ENCODE data around the gene PLAAT3.
"Not testable (repeated sequence)": the region's sequence is repeated elsewhere in the genome, so short reads cannot be mapped to it uniquely, and the experiment has no call there.

PLAAT3 gene

GRCh38 chr11:63535734-63536133 lies 78.5 kb downstream of the PLAAT3 start:
- no peak for DNase-seq

DNA sequence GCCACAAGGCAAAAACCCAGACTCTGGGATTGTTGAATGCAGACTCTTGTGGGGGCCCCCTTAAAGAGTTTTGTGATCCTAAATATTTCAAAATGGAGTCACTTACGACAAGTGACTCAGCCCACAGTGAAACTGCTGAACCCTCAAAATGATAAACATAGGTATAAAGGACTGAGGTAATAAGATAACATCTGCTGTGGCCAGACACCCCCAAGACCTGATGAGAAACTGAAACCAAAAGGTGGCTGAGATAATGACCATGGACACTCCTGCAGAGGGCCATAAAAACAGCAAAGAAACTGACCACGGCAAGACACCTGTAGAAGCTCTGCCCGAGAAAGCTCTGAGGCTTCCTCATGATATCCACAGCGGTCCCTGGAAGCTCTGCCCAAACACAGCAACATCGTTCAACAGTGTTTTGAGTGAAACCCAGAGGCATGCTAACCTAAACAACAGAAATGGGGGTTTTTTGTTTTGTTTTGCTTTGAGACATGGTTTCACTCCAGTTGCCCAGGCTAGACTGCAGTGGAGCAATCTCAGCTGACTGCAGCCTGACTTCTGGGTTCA lies 79.3 kb downstream of the PLAAT3 start:
- DNase-seq, result no peak

GRCh38 chr11:63534076-63534475 lies 80.2 kb downstream of the PLAAT3 start:
- DNase-seq, result no peak

GRCh38 chr11:63532799-63533475 lies 81.3 kb downstream of the PLAAT3 start:
- no peak for DNase-seq

DNA sequence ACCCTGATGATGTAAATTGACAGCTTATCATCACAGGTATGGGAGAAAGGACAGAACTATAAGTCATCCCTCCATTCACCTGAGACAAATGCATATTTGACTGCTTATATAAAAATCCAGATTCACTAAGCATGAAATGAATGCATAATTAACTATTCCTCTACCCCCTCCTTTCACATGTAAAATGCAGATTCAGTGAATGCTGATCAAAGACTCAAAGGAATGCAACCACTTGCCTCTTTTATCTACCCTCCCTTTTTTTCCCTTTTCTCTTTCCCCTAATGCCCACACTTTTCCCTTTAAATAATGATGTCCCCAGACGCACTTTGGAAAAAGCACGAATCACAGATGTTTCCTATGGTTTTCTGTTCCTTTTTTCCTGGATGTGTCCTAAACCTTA lies 82.1 kb downstream of the PLAAT3 start:
- DNase-seq, result no peak

GRCh38 chr11:63531074-63531792 lies 83.0 kb downstream of the PLAAT3 start:
- DNase-seq, result not testable (repeated sequence)

- no peak for DNase-seq
Measured at GRCh38 chr11:63530021-63530420, 84.2 kb downstream of the PLAAT3 start.

- not testable (repeated sequence) for DNase-seq
Measured at GRCh38 chr11:63529373-63529772, 84.9 kb downstream of the PLAAT3 start.

- DNase-seq, result not testable (repeated sequence)
Measured at GRCh38 chr11:63528729-63529278, 85.4 kb downstream of the PLAAT3 start.

DNA sequence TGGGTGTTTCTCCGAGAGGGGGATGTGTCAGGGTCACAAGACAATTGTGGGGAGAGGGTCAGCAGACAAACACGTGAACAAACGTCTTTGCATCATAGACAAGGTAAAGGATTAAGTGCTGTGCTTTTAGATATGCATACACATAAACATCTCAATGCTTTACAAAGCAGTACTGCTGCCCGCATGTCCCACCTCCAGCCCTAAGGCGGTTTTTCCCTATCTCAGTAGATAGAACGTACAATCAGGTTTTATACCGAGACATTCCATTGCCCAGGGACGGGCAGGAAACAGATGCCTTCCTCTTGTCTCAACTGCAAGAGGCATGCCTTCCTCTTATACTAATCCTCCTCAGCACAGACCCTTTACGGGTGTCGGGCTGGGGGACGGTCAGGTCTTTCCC lies 86.1 kb downstream of the PLAAT3 start:
- not testable (repeated sequence) for DNase-seq

DNA sequence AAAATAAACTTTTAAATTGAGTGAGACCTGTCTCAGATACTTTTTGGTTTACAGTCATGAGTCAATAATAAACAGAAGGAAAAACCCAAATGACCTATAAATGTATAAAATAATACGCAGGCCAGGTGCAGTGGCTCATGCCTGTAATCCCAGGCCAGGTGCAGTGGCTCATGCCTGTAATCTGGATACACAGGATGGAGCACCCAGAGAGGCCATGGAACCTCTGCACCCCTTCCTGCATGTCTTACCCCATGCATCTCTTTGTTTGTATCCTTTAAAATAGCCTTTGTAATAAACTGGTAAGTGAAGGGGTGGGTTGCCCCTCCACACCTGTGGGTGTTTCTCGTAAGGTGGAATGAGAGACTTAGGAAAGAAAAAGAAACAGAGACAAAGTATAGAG lies 86.6 kb downstream of the PLAAT3 start:
- DNase-seq, result no peak

Data from NCI-H446 (cell line).